ENCODE results near the gene IBSP. TPM values are rescaled to one million over a fixed set of nuclear protein-coding genes. Genes with fewer than 3 reads are reported as not detected.

IBSP gene
- total RNA-seq, 1 experiment from 2014 or later: not detected

DNA sequence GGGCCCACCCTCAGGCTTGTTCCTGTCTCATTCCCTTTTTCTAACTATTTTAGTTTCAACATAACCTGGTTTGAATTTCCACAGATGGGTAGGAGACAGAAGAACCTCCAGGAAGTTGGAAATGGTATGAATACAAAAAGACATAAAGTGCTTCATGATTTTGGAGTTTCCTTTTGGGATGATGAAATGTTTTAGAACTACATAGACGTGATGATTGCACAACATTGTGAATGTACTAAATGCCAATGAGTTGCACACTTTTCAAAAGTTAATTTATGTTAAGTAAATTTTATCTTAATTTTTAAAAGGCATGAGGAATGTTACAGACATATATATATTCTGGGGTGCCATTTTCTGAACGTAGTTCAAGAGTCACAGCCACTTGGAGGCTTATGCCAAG, 41.1 kb upstream of the IBSP start:
- TF ChIP-seq TCF7L2 (IDR thresholded peaks at IDR 0.05; ENCODE audit: low read depth, low read length) (no peak), SIN3A (IDR thresholded peaks at IDR 0.05; ENCODE audit: borderline replicate concordance, insufficient read depth, low read depth, low read length) (no peak), POLR2AphosphoS5 (IDR thresholded peaks at IDR 0.05; ENCODE audit: low read depth, low read length) (no peak)
- TF ChIP-seq, protein P1, sequence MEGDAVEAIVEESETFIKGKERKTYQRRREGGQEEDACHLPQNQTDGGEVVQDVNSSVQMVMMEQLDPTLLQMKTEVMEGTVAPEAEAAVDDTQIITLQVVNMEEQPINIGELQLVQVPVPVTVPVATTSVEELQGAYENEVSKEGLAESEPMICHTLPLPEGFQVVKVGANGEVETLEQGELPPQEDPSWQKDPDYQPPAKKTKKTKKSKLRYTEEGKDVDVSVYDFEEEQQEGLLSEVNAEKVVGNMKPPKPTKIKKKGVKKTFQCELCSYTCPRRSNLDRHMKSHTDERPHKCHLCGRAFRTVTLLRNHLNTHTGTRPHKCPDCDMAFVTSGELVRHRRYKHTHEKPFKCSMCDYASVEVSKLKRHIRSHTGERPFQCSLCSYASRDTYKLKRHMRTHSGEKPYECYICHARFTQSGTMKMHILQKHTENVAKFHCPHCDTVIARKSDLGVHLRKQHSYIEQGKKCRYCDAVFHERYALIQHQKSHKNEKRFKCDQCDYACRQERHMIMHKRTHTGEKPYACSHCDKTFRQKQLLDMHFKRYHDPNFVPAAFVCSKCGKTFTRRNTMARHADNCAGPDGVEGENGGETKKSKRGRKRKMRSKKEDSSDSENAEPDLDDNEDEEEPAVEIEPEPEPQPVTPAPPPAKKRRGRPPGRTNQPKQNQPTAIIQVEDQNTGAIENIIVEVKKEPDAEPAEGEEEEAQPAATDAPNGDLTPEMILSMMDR (IDR thresholded peaks at IDR 0.05): no peak
- TF ChIP-seq, protein P2, sequence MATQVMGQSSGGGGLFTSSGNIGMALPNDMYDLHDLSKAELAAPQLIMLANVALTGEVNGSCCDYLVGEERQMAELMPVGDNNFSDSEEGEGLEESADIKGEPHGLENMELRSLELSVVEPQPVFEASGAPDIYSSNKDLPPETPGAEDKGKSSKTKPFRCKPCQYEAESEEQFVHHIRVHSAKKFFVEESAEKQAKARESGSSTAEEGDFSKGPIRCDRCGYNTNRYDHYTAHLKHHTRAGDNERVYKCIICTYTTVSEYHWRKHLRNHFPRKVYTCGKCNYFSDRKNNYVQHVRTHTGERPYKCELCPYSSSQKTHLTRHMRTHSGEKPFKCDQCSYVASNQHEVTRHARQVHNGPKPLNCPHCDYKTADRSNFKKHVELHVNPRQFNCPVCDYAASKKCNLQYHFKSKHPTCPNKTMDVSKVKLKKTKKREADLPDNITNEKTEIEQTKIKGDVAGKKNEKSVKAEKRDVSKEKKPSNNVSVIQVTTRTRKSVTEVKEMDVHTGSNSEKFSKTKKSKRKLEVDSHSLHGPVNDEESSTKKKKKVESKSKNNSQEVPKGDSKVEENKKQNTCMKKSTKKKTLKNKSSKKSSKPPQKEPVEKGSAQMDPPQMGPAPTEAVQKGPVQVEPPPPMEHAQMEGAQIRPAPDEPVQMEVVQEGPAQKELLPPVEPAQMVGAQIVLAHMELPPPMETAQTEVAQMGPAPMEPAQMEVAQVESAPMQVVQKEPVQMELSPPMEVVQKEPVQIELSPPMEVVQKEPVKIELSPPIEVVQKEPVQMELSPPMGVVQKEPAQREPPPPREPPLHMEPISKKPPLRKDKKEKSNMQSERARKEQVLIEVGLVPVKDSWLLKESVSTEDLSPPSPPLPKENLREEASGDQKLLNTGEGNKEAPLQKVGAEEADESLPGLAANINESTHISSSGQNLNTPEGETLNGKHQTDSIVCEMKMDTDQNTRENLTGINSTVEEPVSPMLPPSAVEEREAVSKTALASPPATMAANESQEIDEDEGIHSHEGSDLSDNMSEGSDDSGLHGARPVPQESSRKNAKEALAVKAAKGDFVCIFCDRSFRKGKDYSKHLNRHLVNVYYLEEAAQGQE (IDR thresholded peaks at IDR 0.05; ENCODE audit: insufficient read depth in 1 of 2, low read depth in 2 of 2, low read length in 1 of 2): no peak
- ATAC-seq (no peak), DNase-seq (ENCODE audit: low read depth, low spot score) (no peak)
- in situ Hi-C loops (cut with HindIII; ENCODE audit: low pct_unique_long_range_greater_than_20kb, low sequenced_read_pairs) (no loop called here), intact Hi-C loops (cut with micrococcal nuclease; ENCODE audit: unreplicated experiment) (no loop called here)
- Histone ChIP-seq H3K27ac (ENCODE audit: low read length) (no peak overlapping the region), H3K27me3 (ENCODE audit: control insufficient read depth, insufficient read depth, low read length) (no peaks in the 10 kb centered on the region), H3K4me1 (ENCODE audit: control insufficient read depth, insufficient read depth, low read length) (no peaks in the 10 kb centered on the region), H3K4me3 (ENCODE audit: low read depth in 2 of 2, low read length in 2 of 2) (no peak overlapping the region), H3K36me3 (ENCODE audit: control insufficient read depth, insufficient read depth, low read length) (no peaks in the 10 kb centered on the region), H3K9me3 (ENCODE audit: control insufficient read depth, insufficient read depth, low read depth, low read length) (no peaks in the 10 kb centered on the region)
- POLR2A ChIA-PET: no interaction called here
- CTCF ChIA-PET: no interaction called here
- BruUV-seq (replicated peaks): no TSS peak

DNA sequence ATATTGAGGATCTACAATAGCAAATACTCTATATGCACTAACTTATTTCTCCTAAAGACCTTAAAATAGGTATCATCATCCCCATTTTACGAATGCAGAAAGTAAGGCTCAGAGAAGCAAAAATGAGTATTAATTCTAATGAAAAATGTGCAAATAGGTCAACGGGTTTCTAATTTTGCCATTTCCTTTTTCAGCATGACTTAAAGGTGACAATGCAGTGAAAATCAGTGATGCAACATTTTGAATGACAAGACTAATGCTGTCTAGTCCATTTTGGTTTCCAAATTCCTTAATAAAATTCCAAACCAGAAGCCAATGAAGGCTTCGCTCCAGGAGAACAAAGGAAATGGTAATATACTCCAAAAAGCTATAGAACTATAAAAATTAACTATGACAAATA, 37.0 kb upstream of the IBSP start:
- DNase-seq (ENCODE audit: low read depth, low spot score) (no peak), ATAC-seq (no peak)
- Histone ChIP-seq H3K27ac (ENCODE audit: low read length) (no peak overlapping the region), H3K36me3 (ENCODE audit: control insufficient read depth, insufficient read depth, low read length) (no peaks in the 10 kb centered on the region), H3K4me3 (ENCODE audit: low read depth in 2 of 2, low read length in 2 of 2) (no peak overlapping the region), H3K4me1 (ENCODE audit: control insufficient read depth, insufficient read depth, low read length) (no peaks in the 10 kb centered on the region), H3K9me3 (ENCODE audit: control insufficient read depth, insufficient read depth, low read depth, low read length) (no peaks in the 10 kb centered on the region), H3K27me3 (ENCODE audit: control insufficient read depth, insufficient read depth, low read length) (no peaks in the 10 kb centered on the region)
- TF ChIP-seq POLR2AphosphoS5 (IDR thresholded peaks at IDR 0.05; ENCODE audit: low read depth, low read length): no peak
- TF ChIP-seq, protein P1 (IDR thresholded peaks at IDR 0.05): no peak
- TF ChIP-seq TCF7L2 (IDR thresholded peaks at IDR 0.05; ENCODE audit: low read depth, low read length): no peak
- TF ChIP-seq, protein P2 (IDR thresholded peaks at IDR 0.05; ENCODE audit: insufficient read depth in 1 of 2, low read depth in 2 of 2, low read length in 1 of 2): no peak
- no peak for TF ChIP-seq SIN3A (IDR thresholded peaks at IDR 0.05; ENCODE audit: borderline replicate concordance, insufficient read depth, low read depth, low read length)
- intact Hi-C loops (cut with micrococcal nuclease; ENCODE audit: unreplicated experiment) (no loop called here), in situ Hi-C loops (cut with HindIII; ENCODE audit: low pct_unique_long_range_greater_than_20kb, low sequenced_read_pairs) (no loop called here)
- ChIA-PET CTCF (no interaction called here), POLR2A (interaction anchor here (0.6 kb wide), 1 partner anchor 233 kb away, joined by 8 read pairs; no protein-coding TSS in a partner anchor)
- BruUV-seq (replicated peaks): no TSS peak
